ENCODE results near the gene LMF2.

Gene LMF2

GRCh38 chr22:50504369-50505211, 2.9 kb downstream of the LMF2 start:
- no peak for DNase-seq (ENCODE audit: low read depth)

DNA sequence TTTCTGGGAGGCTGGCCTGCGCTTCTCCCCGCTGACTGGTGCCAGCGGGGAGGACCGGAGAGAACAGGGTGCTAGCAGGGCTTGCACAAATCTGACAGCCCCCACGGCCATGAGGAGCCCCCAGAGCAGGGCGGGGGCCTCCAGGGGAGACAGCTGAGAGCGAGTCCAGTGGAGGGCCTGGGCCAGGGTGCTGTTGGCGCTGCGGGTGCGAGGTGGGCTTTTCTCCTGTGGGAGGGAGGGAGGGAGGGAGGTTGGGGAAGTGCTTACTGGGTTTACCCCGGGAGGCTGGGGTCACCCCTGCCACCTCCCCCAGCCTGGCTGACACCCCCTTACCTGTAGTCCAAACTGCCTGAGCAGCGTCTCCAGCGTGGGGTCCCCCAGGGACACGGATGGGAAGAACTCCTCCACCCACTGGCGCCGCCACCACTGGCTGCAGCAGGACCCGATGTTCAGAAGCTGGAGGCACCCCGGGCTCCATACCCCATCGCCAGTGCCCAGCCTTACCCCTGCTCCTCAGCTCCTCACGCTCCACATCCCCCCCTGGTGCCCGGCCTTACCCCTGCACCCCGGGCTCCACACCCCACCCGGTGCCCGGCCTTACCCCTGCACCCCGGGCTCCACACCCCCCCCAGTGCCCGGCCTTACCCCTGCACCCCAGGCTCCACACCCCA, 3.9 kb downstream of the LMF2 start:
- no peak for DNase-seq (ENCODE audit: low read depth)

DNA sequence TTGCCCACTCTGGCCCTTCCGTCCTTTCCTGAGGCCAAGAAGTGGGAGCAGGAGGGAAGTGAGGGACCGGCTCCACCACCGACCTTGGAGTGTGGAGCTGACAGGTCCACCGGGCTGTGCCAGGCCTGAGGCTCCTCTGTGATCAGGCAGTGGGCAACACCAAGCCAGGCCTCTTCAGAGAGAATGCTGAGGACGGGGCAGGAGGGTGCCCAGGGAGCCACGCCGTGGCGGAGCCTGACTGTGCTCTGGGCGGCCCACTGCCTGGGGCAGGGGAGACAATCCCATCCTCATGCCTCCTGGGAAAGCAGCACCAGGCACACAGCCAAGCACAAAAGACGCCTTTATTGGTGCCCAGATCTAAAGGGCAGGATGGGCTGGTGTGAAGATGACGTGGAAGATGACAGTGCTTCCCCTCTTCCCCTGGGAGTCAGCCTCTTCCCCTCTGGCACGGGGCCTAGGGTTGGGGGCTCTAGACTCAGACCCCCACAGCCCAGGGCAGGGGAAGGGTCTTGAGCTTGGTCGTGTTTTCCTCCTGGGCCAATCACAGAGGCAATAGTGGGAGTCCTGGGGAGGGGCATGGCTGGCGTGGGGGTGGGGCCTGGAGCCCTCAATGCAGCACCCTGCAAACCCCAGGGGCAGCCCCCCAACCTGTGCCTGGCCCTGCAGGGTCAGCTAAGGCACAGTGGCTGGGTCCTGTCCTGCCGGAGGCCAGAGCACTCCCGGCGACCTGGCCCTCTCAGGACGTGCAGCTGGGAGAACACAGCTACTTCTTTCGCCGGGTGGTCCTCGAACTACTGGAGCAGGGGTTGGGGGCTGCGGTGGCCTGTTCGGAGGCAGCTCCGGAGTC, 4.7 kb downstream of the LMF2 start:
- no peak for DNase-seq (ENCODE audit: low read depth)

DNA sequence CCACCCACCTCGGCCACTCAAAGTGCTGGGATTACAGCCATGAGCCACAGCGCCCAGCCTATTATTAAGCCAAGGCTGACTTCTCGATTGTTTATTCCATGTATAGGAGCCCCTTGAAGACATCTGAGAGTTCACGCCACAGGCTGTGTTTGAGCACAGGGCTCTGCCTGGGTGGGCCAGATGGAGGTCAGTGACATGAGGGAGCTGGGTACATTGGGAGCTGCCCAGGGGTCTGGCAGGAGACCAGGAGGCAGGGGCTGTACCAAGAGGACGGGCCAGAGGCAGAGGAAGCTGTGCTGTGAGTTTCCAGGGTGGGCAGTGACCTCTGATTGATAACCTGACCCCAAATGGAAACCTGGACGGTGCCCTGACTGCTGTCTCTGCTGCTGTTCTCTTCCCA, 5.4 kb downstream of the LMF2 start:
- no peak for DNase-seq (ENCODE audit: low read depth)

- DNase-seq (ENCODE audit: low read depth), result no peak
Measured at GRCh38 chr22:50500452-50500851, 7.0 kb downstream of the LMF2 start.

DNA sequence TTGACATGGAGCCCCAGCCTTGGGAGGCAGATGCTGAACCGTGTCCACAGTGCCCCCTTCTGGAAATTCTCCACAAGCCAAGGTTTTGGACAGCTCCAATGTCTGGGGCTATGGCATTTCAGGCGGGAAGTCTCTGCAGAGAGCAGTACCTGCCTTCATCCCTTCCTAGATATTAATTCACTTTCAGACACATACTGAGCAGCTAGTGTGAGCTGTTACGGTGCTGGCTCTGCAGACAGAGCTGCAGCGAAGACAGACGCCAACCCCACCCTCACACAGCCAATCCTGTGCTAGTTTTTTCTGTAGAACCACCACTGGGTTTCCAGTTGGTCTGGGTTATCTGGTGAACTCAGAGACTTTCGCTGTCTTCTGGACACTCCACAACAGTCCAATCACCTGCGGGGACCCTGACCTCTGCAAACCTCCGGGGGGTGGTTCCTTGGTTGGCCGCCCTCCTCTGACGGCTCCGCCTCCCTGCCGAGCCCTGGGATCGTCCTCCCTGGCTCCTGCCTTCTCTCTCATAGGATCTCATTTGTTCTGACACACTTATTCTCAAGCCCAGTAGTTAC, 9.1 kb downstream of the LMF2 start:
- DNase-seq (ENCODE audit: low read depth), result no peak

- no peak for DNase-seq (ENCODE audit: low read depth)
Measured at GRCh38 chr22:50497093-50497492, 10.4 kb downstream of the LMF2 start.

DNA sequence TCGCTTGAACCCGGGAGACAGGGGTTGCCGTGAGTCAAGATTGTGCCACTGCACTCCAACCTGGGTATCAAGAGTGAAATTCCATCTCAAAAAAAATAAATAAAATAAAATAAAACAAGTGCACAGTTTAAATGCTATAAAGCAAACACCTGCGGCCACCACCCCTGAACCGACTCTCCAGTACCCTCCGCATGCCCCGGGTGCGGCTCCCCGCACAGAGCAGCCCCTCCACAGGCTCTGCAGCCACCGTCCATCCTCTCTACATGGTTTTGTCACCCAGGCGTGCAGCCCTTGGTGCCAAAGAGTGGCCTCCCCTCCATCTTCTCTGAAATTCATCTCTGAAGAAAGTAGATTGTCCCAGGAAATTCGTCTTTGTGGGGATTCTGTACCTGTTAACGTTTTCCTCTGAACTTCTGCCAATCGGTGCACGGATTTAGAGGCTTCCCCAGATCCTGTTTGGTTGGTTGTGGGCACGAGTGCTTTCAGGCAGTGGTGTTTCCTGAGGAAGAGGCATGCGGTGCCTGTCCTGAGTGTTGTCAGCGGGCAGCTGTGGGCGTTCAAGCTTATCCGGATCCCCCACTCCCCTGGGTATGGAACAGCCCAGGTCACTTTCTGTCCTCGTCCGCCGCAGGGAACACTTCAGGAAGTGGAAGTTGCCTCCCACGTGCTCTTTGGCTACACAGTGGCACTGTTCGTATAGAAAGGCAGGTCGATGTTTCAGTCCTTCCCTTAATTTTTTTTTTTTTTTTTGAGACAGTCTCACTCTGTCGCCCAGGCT, 16.8 kb downstream of the LMF2 start:
- DNase-seq (ENCODE audit: low read depth), result no peak

- no peak for DNase-seq (ENCODE audit: low read depth)
Measured at GRCh38 chr22:50489363-50490243, 17.9 kb downstream of the LMF2 start.

GRCh38 chr22:50488886-50489285, 18.6 kb downstream of the LMF2 start:
- no peak for DNase-seq (ENCODE audit: low read depth)

- DNase-seq (ENCODE audit: low read depth), result no peak
Measured at GRCh38 chr22:50488006-50488677, 19.4 kb downstream of the LMF2 start.

DNA sequence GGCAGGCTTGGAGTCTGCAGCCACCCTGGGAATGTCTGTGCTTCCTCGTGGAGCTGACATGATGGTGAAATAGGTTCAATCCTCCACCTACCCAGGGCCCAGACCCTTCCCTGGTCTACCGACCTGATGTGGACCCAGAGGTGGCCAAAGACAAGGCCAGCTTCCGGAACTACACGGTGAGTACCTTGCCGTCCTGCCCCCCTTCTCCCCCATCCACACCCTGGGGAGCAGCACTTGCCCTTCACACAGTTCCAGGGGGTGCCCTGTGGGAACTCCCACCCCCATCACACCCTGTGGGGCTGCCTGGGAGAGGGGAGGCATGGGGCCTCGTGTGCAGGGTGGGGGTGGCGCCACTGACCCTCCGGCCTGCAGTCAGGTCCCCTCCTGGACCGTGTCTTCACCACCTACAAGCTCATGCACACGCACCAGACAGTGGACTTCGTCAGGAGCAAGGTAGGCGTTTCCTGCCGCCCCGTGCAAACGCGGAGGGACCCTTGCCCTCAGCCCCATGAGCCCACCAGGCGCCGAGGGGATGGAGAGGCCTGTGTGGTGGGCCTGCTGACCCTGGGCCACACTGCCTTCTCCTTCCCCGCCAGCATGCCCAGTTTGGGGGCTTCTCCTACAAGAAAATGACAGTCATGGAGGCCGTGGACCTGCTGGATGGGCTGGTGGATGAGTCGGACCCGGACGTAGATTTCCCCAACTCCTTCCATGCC, 20.1 kb downstream of the LMF2 start:
- no peak for DNase-seq (ENCODE audit: low read depth)

GRCh38 chr22:50486561-50487289, 20.8 kb downstream of the LMF2 start, which contains the start of gene MIOX:
Gene MIOX (plus strand): TSS chr22:50486859. CDS start chr22:50486898, 39 bp downstream.
- no peak for DNase-seq (ENCODE audit: low read depth)

- no peak for DNase-seq (ENCODE audit: low read depth)
Measured at GRCh38 chr22:50485221-50486131, 22.0 kb downstream of the LMF2 start.

DNA sequence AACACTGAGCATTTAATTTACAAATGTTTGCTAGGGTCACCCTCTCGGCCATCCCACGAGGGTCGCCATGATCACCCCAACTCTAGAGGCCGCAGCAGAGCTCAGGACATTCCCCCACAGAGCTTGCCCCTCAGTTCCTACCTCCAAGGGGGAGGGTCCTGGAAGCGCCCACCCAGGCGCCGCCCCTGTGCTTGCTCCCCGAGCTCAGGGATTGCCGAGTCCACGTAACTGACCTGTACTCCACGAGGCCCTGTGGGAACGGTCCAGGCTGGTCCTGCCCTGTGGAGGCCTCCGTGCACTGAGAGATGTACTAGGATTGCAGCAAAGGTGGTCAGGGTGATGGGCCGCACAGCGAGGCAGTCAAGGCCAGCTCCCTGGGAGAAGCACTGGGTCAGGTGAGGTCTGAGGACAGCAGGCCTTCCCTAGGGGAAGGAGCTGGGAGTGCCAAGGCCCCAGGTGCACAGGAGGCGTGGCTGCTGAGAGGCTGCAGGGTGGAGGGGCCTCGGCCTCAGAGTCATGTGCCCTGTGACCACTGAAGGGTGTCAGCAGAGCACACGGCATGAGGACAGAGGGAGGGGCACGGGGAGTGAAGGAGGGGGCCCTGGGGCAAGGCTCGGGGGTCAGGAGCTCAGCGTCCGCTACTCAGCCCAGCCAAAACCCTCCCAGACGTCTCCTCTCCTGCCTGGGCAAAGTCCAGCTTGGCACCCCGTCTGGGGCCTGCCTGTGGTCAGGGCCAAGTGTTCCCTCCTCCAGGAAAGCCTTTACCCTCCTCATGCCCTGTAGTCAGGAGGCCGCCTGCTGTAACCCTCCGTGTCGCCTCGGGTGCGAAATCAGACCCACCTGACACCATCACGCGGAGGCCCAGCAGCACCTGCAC, 23.3 kb downstream of the LMF2 start:
- no peak for DNase-seq (ENCODE audit: low read depth)

- DNase-seq (ENCODE audit: low read depth), result no peak
Measured at GRCh38 chr22:50483556-50483955, 23.9 kb downstream of the LMF2 start.
